Neural cell (in vitro differentiated cells): ENCODE results near the gene ANO9. TPM values are rescaled to one million over a fixed set of nuclear protein-coding genes. Genes with fewer than 3 reads are reported as not detected.

Experiments used
- H2AFZ ChIP-seq: fragments of 200-600, 300-800 bp; sonication (generic), shearing (Covaris generic); 2 replicates; pipeline ENCODE4 v1.6.0; 2014; ENCODE audit warnings: low read depth, mild to moderate bottlenecking, antibody characterized with exemption, low read length, moderate library complexity
- H3F3A ChIP-seq: fragments of 200-600 bp; shearing (Covaris generic); 2 replicates; pipeline ENCODE4 v1.6.1; 2016; ENCODE audit warnings: mild to moderate bottlenecking, moderate library complexity, mixed read lengths, antibody characterized with exemption, low read length; ENCODE audit not compliant: insufficient read depth, poor library complexity, severe bottlenecking
- H3K27ac ChIP-seq: fragments of 200-600, 300-800 bp; sonication (generic), shearing (Covaris generic); 2 replicates; pipeline ENCODE4 v1.5.1; 2014; ENCODE audit warnings: mild to moderate bottlenecking, low read length, moderate library complexity
- H3K27me3 ChIP-seq: fragments of 300-800, 200-600 bp; sonication (generic), shearing (Covaris generic); 2 replicates; pipeline ENCODE4 v1.6.0; 2014; ENCODE audit warnings: mild to moderate bottlenecking, low read depth, low read length, moderate library complexity; ENCODE audit not compliant: insufficient read depth
- H3K36me3 ChIP-seq: fragments of 300-800, 200-600 bp; sonication (generic), shearing (Covaris generic); 2 replicates; pipeline ENCODE4 v1.5.1; 2014; ENCODE audit warnings: mild to moderate bottlenecking, antibody characterized with exemption, low read length, moderate library complexity; ENCODE audit not compliant: insufficient read depth
- H3K4me2 ChIP-seq: fragments of 300-800, 200-600 bp; sonication (generic), shearing (Covaris generic); 2 replicates; pipeline ENCODE4 v1.6.0; 2014; ENCODE audit warnings: mild to moderate bottlenecking, low read length
- H3K4me3 ChIP-seq: fragments of 300-800, 200-600 bp; sonication (generic), shearing (Covaris generic); 2 replicates; pipeline ENCODE4 v1.5.1; 2014; ENCODE audit warnings: mild to moderate bottlenecking, low read length, moderate library complexity
- H3K79me2 ChIP-seq: fragments of 200-600 bp; shearing (Covaris generic); replicated peaks from 2 replicates; pipeline ENCODE4 v1.6.0; 2014; ENCODE audit warnings: mild to moderate bottlenecking, low read length, moderate library complexity; ENCODE audit not compliant: insufficient read depth
- H3K9ac ChIP-seq: fragments of 300-800, 200-600 bp; sonication (generic), shearing (Covaris generic); 2 replicates; pipeline ENCODE4 v1.6.1; 2016; ENCODE audit warnings: mild to moderate bottlenecking, low read length, mixed read lengths
- H3K9me2 ChIP-seq: fragments of 200-600 bp; shearing (Covaris generic); 2 replicates; pipeline ENCODE4 v1.6.1; 2016; ENCODE audit warnings: mild to moderate bottlenecking, low read length, mixed read lengths; ENCODE audit not compliant: insufficient read depth
- H3K9me3 ChIP-seq: fragments of 200-600, 300-800 bp; sonication (generic), shearing (Covaris generic); 2 replicates; pipeline ENCODE4 v1.6.1; 2016; ENCODE audit warnings: mild to moderate bottlenecking, mixed run types, low read length, moderate library complexity, mixed read lengths
- H4K20me1 ChIP-seq: fragments of 200-600 bp; shearing (Covaris generic); 2 replicates; pipeline ENCODE4 v1.6.1; 2016; ENCODE audit warnings: mild to moderate bottlenecking, mixed run types; ENCODE audit not compliant: insufficient read depth
- CTCF ChIP-seq: fragments of 450-650 bp; IDR thresholded peaks from 2 replicates; pipeline ENCODE4 v1.5.1; 2014; ENCODE audit warnings: antibody characterized with exemption, mild to moderate bottlenecking, moderate library complexity; ENCODE audit not compliant: poor library complexity, severe bottlenecking
- EP300 ChIP-seq: fragments of 450-650 bp; conservative IDR thresholded peaks from 2 replicates; pipeline ENCODE4 v1.6.1; 2014; ENCODE audit warnings: antibody characterized with exemption, mild to moderate bottlenecking, moderate library complexity; ENCODE audit not compliant: poor library complexity, severe bottlenecking
- EZH2 ChIP-seq: fragments of 200-600, 300-800 bp; shearing (Covaris generic), sonication (generic); IDR thresholded peaks from 2 replicates; pipeline ENCODE4 v1.6.1; 2014; ENCODE audit warnings: antibody characterized with exemption, low read length, borderline replicate concordance, mild to moderate bottlenecking; ENCODE audit not compliant: insufficient read depth, poor library complexity, severe bottlenecking
- MXI1 ChIP-seq: fragments of 450-650 bp; conservative IDR thresholded peaks from 2 replicates; pipeline ENCODE4 v1.6.1; 2014; ENCODE audit warnings: antibody characterized with exemption, mild to moderate bottlenecking; ENCODE audit not compliant: poor library complexity, severe bottlenecking
- POLR2AphosphoS5 ChIP-seq: IDR thresholded peaks from 2 replicates; pipeline ENCODE4 v1.6.1; 2012
- RAD21 ChIP-seq: fragments of 450-650 bp; conservative IDR thresholded peaks from 2 replicates; pipeline ENCODE4 v1.6.1; 2014; ENCODE audit warnings: antibody characterized with exemption, mild to moderate bottlenecking, moderate library complexity
- REST ChIP-seq: IDR thresholded peaks from 2 replicates; pipeline ENCODE4 v1.6.1; 2012; ENCODE audit warnings: borderline replicate concordance
- SMC3 ChIP-seq: fragments of 450-650 bp; conservative IDR thresholded peaks from 2 replicates; pipeline ENCODE4 v1.6.1; 2014; ENCODE audit warnings: antibody characterized with exemption, mild to moderate bottlenecking, moderate library complexity; ENCODE audit not compliant: poor library complexity
- TAF1 ChIP-seq: IDR thresholded peaks from 2 replicates; pipeline ENCODE4 v1.6.1; 2012; ENCODE audit warnings: low read depth
- polyA plus RNA-seq: library from polyadenylated mRNA; depleted of rRNA; stranded (reverse); fragments of >200 nt; gene quantifications from 2 replicates; pipeline ENCODE4 v1.2.3, GENCODE V29; 2014

Gene ANO9
- polyA plus RNA-seq, 1 donor from 2014 or later: not detected

GRCh38 chr11:416051-416756, 25.6 kb downstream of the ANO9 start:
- Histone ChIP-seq H3K9me3 (no peaks in the 10 kb centered on the region), H3K4me3 (peak overlapping the region; percentile 66), H3K27me3 (peaks cover 37% of the 10 kb centered on the region), H2AFZ (no peak overlapping the region), H3K79me2 (no peaks in the 10 kb centered on the region), H3K9me2 (no peaks in the 10 kb centered on the region), H3K27ac (no peak overlapping the region), H3F3A (no peaks in the 10 kb centered on the region), H4K20me1 (no peaks in the 10 kb centered on the region), H3K4me2 (no peak overlapping the region), H3K9ac (peak overlapping the region; percentile 16), H3K36me3 (no peaks in the 10 kb centered on the region)
- TF ChIP-seq EP300 (no peak), MXI1 (no peak), RAD21 (no peak), REST (no peak), POLR2AphosphoS5 (no peak), EZH2 (no peak), CTCF (no peak), SMC3 (no peak), TAF1 (no peak)

DNA sequence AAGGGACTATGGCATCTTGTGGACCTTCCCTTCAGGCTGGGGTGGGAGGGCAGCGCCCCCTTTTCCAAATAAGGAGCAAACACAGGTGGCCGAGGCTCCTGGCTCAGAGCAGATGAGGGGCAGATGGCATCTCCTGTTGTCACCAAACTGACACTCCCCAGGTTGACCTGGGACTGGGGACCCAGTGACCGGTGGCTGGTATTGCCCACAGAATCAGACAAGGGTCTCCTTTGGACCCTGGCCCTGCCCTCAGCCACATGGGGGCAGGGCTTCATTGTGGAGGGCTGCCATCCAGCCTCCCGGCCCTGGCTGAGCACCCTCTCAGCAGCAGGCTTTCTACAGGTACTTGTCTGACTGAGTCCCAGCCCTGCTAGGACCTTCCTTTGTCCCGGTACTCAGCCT, 26.2 kb downstream of the ANO9 start:
- no peaks in the 10 kb centered on the region for H3K9me3 ChIP-seq
- TF ChIP-seq MXI1 (no peak), EZH2 (no peak), RAD21 (no peak), POLR2AphosphoS5 (no peak), CTCF (no peak), EP300 (no peak)
- H3K27me3 ChIP-seq: peaks cover 37% of the 10 kb centered on the region
- H3K36me3 ChIP-seq: no peaks in the 10 kb centered on the region
- no peak overlapping the region for H2AFZ ChIP-seq
- H3K9me2 ChIP-seq: no peaks in the 10 kb centered on the region
- no peak overlapping the region for H3K4me3 ChIP-seq
- no peaks in the 10 kb centered on the region for H3F3A ChIP-seq
- no peak overlapping the region for H3K9ac ChIP-seq
- H3K27ac ChIP-seq: no peak overlapping the region
- no peaks in the 10 kb centered on the region for H4K20me1 ChIP-seq
- no peaks in the 10 kb centered on the region for H3K79me2 ChIP-seq
- no peak overlapping the region for H3K4me2 ChIP-seq
